COR-L47 (cell line): ENCODE results near the gene GMDS.
"Not testable (repeated sequence)": the region's sequence is repeated elsewhere in the genome, so short reads cannot be mapped to it uniquely, and the experiment has no call there.

Source experiments
- DNase-seq: peaks from one replicate; lab custom pipeline; 2025; lab: John Stamatoyannopoulos, UW

GMDS gene

DNA sequence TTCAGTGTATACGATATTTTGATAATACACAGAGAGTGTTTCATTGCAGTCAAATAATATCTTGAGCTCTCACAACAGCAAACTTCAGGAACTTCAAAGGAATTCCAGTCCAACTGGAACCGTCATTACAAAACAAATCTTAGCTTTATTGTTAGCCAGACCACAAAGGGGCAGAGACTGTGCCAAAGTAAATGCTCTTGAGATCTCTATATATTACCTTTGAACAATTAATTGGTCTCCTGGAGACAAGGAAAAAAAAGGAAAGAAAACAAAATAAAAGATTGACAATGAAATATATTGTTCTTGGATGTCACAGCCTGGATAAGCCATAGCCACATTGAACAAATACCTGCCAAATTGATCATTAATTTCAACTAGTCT lies 565.7 kb downstream of the GMDS start:
- no peak for DNase-seq

DNA sequence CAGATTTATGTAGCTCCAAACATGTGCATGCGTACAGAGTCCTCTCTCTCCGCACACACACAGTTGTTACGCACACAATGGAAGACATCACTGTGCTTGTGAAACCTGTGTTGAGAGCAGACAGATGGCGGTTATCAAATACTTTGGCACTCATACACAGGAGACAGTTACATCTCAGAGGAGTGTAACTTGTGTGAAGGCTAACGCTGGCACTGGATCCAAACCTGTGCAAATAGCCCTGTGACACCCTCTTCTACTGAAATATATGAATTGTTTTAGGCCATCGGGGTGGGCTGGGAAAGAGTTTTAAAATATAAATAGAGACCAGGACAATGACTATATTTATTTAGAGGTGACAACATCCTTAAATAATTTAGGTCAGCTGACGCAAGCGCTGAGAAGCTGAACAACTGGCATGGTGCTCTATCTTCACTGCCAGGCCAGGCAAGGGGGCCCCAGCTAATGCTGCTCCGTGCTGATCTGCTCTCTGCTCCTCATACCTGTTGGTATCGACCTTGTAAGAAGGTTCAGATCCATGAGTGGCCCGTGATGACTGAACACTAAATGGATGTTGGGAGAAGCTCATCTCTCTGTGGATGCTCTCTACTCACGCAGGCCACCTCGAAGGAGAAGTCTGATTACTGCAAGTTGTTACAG lies 566.2 kb downstream of the GMDS start:
- DNase-seq, result no peak

DNA sequence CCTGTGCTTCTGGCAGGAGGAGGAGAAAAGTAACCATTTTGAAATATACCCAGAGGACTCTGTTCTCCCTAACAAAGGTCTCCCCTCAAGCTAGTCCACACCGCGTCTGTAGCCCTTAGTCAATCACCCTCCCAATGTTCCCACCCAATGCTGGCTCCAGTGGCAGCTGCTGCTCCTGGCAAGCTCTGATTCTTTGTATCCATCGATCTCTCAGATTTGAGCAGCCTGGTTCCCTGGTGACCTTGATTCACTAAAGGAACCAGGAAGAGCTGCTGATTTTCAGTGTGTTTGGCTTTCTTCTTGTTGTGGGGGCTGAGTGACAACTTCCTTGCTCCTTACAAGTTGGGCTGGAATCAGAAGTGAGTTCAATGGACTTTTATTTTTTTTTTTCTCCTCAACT lies 567.2 kb downstream of the GMDS start:
- DNase-seq, result no peak

DNA sequence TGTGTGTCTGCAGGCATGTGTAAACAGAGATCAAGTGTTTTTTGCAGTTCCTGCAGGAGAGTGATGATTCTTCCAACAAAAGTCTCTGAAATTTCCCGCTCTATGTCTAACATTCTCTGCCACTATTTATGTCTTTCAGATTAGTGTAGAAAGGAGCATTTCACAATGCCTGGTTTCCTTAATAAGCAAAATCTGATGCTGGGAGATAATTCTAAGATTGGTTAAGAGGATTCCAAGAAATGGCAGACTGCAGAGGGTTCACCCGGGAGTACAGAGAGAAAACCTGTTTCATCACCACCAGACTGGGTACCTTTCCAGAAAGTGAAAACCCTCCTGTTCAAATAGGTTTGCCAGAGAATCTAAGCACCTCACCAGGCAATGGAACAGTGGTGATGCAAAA lies 573.0 kb downstream of the GMDS start:
- no peak for DNase-seq

DNA sequence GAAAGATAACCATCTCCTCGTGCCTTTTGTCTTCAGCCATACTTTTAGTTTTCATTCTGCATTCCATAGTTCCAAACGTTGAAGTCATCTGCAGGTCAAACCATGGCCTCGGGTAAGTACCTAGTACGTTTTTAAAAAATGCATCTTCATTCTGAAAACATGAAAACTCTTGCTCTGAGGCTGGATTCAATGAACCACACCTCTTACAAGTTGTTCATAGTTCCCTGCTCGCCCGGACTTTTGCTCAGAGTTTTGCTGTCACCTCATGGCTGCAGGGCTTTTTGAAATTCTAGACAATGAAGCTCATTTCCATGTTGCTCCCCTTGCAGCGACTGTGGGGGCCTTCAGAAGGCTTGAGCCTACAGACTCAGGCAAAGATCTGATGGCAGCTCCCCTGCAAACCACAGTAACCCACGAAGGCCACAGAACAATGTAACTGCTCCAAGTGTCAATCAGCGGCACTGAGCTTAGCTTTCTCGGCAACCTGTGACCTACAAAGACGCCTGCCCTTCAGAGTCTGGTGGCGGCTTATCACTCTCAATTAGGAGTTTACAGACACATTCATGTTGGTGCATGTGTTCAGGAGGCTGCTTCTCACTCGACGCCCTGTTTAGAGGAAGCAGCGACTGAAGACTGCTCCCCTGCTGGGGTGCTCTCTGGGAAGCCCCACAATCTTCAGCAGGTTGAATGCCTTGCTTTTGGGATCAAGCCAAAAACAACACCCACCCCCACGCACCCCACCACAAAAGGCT lies 574.5 kb downstream of the GMDS start:
- DNase-seq, result no peak

DNA sequence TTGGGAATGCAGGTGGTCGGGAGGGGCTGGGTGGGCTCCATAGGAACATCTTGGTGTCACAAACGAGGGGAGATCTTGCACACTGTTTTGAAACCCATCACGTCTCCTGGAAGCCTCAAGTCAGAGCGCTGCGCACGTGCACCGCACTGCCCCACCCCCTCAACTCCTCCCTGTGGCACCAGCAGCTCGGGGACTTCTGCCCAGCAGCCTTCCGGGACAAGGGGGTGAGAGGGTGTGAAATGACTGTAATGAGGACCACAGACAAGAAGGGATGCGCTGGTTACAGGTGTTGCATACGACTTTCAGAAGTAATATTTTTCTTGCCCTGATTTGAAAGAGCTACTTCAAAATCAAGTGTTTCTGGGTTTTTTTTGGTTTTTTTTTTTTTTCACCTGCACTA lies 575.4 kb downstream of the GMDS start:
- DNase-seq, result no peak

DNA sequence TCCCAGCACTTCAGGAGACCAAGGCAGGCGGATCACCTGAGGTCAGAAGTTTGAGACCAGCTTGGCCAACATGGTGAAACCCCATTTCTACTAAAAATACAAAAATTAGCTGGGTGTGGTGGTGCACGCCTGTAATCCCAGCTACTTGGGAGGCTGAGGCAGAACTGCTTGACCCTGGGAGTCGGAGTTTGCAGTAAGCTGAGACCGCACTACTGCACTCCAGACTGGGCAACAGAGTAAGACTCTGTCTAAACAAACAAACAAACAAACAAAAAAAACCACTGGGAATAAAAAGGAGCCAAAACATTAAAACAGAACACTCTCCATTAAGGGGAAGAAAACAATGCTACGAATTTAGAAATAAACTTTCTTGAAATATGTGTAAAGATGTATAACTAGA lies 576.9 kb downstream of the GMDS start:
- not testable (repeated sequence) for DNase-seq

DNA sequence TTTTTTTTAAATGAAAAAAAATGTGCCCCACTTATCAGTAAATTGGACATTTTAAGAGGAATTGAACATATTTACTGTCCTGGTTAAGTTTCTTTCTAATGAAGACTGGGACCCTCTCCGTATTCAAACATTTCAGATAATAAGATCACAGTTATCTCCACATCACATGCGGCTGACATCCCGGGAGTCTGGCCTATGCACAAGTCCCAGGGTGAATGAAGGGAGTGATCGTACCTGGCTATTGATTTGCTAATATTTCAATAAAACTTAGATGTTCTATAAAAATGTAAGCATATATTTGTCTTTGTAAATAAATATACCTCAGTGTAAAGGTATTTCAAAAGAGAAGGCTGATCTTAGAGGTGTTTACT lies 577.6 kb downstream of the GMDS start:
- no peak for DNase-seq

DNA sequence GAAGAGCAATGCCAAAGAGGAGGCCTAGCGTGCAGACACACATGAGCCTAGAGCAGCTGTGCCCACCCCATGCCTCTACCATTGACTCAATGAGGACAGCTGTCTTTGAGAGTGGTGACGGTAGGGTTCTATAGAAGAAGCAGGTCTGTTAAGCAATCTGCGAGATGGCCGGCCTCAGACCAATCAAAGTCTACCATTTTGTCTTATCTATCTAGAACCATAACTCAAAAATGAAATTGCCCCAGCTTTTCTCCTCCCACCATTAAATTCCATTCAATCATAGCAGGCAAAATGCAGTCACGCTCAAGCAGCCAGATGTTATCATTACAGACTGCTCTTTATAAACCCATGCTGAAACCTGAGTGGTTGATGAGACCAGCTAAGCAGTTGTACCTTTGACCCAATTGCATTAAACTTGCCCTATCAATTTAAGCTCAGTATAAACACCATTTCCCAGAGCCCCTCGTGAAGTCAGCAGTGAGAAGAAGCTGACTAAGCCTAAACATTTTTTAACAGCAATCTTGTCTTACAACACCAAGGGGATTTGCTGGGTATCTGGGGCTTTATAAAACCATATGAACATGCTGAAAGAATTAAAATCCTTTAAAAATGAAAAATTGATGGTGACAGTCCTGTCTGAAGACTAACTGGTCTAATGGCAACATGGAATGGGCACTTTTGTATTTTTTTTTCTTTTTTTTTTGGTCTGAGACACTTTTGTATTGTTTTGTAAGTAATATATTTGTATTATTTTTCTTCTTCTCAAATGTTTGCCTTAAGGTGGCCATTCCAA lies 578.2 kb downstream of the GMDS start:
- no peak for DNase-seq

DNA sequence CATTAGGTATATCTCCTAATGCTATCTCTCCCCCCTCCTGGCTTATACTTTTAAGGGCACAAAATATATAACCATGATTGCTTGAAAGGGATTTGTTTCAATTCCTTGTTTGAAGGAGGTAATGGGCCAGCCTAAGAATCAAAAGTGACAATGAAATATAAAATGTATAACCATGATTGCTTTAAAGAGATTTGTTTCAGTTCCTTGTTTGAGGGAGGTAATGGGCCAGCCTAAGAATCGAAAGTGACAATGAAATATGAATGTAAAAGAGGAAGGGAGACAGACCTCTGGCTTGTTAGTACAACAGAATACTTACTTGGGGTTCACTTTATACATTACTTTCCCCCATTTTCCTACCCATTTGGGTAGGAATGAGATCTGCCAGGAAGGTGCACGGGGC lies 580.2 kb downstream of the GMDS start:
- no peak for DNase-seq

DNA sequence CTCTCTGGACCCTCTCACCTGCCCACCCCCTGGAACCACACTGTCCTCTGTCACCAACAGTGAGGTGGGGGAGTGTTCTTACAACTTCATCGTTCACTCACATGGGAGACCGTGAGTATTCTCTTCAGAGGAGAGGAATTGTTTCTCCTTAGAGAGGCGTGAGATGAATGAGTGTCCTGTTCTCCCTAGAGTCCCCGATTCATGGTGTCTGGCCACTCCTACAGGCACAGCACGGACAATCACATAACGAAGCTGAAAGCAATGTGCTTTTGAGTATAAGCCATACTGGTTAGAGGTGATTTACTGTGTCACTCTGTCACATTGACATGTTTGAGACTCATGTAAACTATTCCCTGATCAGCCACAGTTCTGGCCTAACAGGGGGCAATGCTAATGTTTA lies 581.1 kb downstream of the GMDS start:
- no peak for DNase-seq

DNA sequence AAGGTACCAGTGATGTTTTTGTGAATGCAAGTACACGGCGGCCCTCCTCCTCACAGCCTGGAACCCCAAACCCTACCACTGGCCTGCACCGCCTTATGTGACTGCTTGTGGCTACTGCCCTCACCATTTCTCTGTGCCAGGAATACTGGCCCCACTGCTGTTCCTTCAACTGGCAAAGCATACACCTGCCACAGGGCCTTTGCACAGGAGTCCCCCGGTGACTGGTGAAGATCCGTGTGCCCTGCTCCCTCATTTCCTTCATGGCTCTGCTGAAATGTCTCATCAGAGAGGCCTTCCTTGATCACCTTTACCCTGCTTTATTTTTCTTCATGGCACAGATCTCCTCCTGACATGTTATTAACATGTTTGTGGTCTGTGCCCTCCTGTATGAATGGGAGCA lies 581.9 kb downstream of the GMDS start:
- DNase-seq, result no peak

DNA sequence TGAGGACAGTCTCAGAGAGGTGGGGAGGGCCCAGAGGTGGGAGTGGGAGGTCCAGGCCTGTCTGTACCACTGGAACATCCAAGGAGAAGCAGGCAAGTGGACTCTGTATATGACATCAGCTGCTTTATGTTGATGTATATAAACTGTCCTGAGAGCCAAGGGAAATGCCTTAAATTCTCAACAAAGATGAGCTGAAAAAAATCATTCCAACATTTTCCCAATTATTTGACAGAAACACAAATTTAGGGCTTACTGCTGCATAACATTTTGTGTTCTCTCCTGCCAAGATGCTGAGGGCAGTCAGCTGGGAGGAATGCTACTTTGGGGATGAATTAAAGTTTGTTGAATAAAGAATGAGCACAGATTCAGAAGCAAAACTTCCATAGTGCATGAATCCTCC lies 582.9 kb downstream of the GMDS start:
- no peak for DNase-seq

DNA sequence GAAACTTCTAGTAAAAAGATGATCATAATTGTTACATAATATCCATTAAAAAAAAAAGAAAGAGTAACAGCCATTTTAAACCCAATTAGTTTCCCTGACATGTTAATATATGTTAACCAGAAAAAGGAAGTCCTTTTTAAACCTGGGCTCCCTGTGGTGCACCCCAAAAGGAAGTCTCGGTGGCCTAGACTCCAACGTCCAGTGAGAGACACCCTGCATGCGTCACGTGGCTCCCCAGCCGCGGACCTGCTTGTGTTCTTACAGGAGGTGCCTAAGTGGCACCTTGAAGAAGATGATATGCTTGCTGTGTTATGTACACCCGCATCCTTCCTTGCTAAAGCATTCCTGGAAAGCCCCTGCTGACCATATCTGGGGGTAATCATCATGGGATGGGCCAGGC lies 585.6 kb downstream of the GMDS start:
- no peak for DNase-seq

DNA sequence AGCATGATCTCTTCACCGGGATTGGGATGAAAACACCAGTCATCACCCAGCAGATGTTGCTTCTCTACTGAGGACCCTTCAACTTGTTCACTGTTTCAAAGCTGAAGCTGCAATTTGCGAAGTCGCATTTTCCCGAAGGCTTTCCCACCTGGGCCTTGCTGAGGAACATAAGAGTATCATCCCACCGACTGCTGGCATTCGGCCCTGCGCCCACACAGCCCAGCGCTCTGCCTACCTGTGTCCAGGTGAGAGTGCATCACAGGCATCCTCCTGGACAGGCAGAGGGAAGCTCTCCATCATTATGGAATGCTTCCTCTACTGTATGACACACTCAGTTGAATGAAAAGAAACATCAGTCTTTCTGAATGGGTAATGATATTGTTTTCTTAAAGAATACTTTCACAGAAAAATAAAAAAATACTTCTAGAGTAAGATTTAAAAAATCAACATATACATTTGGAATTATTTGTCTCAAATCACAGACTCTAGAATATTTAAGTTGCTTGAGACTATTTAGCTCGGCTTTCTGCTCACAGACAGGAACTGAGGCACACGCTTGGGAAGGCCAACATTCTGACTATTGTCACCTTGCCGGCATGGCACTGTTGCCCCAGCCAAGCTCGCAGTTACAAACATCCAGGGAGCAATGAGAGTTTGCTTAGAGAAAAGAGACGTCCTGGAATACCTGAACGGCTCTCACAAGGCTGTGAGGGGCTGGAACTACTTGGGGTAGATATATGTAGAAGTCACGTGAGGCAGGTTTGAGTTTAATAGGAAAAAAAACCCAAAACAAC lies 587.0 kb downstream of the GMDS start:
- DNase-seq, result no peak

DNA sequence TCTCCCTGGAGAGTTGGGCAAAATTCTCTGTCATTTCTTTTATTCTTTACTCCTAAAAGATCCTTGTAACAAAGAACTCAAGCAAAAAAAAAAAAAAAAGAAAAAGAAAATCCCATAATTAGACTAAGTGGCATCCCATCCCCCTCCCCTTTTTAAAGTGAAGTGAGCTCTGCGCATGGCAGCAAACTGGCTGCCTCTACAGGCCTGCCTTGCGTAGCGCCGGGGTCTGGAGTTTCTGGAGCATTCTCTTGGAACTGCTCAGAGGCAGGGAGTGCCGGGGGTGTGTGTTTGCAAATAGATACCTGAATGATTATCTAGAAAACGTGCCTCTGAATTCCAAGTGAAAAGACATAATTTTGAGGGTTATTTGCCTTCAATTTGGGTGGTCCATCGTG lies 587.6 kb downstream of the GMDS start:
- DNase-seq, result no peak

DNA sequence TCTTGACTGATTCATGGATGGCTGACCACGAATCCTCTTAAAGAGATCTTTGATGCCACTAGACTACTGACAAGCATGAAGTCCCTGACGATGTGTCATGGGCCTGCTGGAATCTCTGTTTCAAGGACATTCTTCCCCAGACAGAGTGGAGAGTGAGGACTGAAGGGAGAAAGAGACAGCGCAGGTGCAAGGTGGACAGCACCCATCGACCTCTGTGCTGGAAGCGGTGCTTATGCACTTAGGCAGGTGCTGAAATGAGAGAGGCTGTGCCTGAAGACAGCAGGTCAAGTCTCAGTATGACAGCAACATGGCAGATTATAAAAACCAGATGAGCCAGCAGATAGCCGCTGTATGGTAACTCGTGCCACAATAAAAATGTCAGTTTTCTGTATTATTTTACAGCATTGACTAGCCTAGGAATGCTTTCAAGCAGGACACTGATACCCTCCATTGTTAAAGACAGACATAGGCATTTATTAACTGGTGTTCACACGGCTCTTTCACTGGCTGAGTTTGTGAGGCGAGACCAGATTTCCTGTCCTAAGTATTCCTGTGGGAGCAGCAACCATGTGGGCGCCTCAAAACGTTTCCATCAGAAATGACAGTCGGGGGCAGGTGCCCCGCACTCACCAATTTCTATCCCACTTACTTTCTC lies 588.2 kb downstream of the GMDS start:
- DNase-seq, result no peak

DNA sequence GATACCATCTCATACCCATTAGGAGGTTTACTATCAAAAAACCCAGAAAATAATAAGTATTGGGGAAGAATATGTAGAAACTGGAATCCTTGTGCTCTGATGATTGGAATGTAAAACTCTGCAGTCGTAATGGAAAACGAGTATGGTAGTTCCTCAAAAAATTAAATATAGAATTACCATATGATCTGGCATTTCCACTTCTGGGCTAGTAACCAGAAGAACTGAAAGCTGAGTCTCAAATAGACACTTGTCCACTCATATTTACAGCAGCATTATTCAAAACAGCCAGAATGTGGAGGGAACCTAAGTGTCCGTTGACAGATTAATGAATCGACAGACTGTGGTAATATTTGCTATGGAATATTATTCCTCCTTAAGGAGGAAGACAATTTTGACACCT lies 591.4 kb downstream of the GMDS start:
- DNase-seq, result no peak

DNA sequence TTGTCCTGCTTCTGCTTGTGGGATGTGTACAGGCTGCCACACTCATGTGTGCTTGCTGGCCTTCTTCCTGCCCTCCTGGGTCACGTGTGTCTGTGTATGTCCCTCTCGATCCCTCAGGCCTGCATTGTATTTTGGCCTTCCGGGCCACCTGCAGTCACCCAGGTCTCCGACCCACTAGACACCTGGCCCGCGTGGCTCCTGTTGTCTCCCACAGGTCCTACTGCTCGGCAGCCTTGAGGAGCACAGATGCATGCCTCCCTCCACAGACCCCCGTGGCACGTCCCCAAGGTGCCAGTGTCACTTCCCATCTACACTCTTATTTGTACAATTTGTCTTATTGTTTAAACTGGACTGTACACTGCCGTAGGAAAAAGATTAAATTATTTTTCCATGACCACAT lies 592.6 kb downstream of the GMDS start:
- no peak for DNase-seq

DNA sequence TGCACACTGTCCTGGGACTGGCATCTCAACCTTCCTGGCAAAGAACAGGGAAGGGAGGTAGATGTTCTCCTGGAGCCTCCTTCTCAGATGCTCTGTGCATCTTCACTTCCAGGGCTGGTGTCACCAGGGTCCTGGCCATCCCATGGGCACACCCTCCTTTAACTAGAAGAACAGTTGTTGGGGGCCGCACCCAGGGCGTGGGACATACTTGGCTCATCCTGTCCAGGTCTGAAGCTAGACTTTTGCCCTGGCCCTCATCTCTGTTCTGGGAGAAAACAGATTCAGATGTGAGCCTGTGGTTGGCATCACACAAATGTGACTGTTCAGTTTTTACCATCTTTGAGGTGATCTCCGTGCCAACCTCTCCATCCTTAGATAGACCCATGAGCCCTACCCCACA lies 594.0 kb downstream of the GMDS start:
- DNase-seq, result no peak

DNA sequence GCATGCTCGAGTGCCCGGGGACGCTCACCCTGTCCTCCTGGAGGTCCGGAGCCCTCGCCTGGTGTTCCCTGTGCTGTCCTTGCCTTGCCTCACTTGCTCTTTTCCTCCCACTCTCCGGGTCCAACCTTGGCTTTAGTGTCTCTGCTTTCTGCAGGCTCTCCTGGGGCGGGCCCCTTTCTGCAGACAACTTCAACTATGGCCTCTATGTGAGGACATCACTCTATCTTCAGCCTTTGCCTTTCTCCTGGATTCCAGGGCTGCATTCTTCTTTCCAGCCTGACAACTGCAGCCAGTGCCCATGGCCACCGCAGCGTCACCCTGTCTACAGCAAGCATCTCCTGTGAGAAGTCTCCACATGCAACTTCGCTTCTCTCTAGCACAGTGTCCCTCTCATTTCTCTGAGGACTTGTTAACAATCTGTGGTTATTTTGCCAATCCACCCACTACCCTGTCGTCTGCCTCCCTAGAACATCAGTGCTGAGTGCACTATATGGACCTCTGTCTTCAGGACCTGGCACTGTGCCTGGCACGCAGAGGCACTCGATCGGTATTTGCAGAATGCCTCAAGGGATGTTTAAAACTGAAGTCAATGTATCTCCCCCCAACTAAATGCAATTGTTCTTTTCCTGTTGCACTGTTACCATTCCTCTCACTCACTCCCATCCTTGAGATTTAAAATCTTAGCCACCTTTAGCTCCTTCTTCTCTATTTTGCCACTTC lies 599.8 kb downstream of the GMDS start:
- no peak for DNase-seq
